Measurements from ENCODE around the gene SPR. TPM values are rescaled to one million over a fixed set of nuclear protein-coding genes. Genes with fewer than 3 reads are reported as not detected.

The SPR gene
- total and polyA plus RNA-seq, 2 of the 4 experiments (the other 2 are of a cell fraction) = 14.3 to 17.4 TPM

DNA sequence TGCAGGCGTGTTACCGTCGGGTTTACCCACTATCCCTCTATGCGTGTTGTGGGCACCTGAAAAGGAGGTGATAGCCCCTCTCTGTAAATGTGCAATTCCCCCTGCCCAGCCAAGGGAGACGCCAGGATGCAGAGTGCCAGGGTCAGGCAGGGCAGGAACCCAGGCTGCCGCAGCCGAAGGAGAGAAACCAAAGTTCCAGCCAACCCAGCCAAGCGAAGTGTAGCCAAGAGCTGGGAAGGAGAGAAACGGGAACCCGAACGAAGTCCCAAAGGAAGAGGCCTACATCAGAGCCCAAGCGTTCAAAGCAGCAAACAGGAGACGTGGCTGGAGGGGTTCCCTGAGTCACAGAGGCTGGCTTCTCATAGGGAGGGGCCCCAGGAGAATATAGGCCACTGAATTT is 24.2 kb upstream of the SPR start:
- in situ Hi-C loops (cut with MboI; ENCODE audit: low sequenced_read_pairs) = no loop called here
- H4K8ac ChIP-seq (ENCODE audit: low read depth in 2 of 2, low read length in 2 of 2) = no peak overlapping the region
- no peak overlapping the region for H3K4me3 ChIP-seq (ENCODE audit: insufficient read depth, low read depth, low read length)
- H3K36me3 ChIP-seq (ENCODE audit: control insufficient read depth, insufficient read depth, low read length) = no peaks in the 10 kb centered on the region
- no peak overlapping the region for H3K23ac ChIP-seq (ENCODE audit: low read depth, low read length)
- ATAC-seq (ENCODE audit: low read depth) (no peak), DNase-seq (no peak)
- no peak overlapping the region for H2BK20ac ChIP-seq (ENCODE audit: low read depth, low read length)
- H3K14ac ChIP-seq (replicated peaks; ENCODE audit: low read depth, low read length) = no peak overlapping the region
- H3K27me3 ChIP-seq (ENCODE audit: control insufficient read depth, insufficient read depth, low read length) = peaks cover 4% of the 10 kb centered on the region
- H3K4me1 ChIP-seq (ENCODE audit: control insufficient read depth, insufficient read depth, low read length) = no peaks in the 10 kb centered on the region
- no peak overlapping the region for H2BK5ac ChIP-seq (ENCODE audit: low read depth, low read length, poor library complexity, severe bottlenecking)
- no peak overlapping the region for H4K91ac ChIP-seq (ENCODE audit: insufficient read depth, low read depth, low read length)
- H2BK15ac ChIP-seq (ENCODE audit: low read depth, low read length) = no peak overlapping the region
- intact Hi-C loops (cut with micrococcal nuclease) = loop anchor here (10.0 kb wide), 1 partner anchor 258 kb away; no protein-coding TSS in a partner anchor
- TF ChIP-seq BHLHE40 (IDR thresholded peaks at IDR 0.05; ENCODE audit: low read depth, low read length) = no peak
- TF ChIP-seq RFX5 (IDR thresholded peaks at IDR 0.05; ENCODE audit: low read depth, low read length) = no peak
- no peak for TF ChIP-seq SMC3 (IDR thresholded peaks at IDR 0.05; ENCODE audit: low read depth, low read length)
- TF ChIP-seq NFE2L2 (IDR thresholded peaks at IDR 0.05; ENCODE audit: low read depth, low read length) = no peak
- no peak for TF ChIP-seq MXI1 (IDR thresholded peaks at IDR 0.05; ENCODE audit: borderline replicate concordance, low read depth, low read length)
- ChIA-PET POLR2A (ENCODE audit: unreplicated experiment) (no interaction called here), CTCF (interaction anchor here (0.6 to 2.3 kb wide), 17 partner anchors 9 to 648 kb away, joined by 3 to 10 read pairs (median 5); partner anchors contain the start of gene SPR)
- no peak overlapping the region for H2BK120ac ChIP-seq (ENCODE audit: low read depth, low read length)
- H3K4ac ChIP-seq (ENCODE audit: low read depth, low read length) = no peak overlapping the region
- H2AFZ ChIP-seq (replicated peaks; ENCODE audit: low read length, poor library complexity) = peak overlapping the region; percentile 91
- no peaks in the 10 kb centered on the region for H3K9me1 ChIP-seq (ENCODE audit: insufficient read depth, low read length)
- 49% methylated on average over 11 of the region's 13 CpGs; no CpG with 5 or more reads in 1 of the 2 experiments for WGBS, 2 experiments (ENCODE audit: extremely low coverage in 2 of 2, insufficient read length in 1 of 2)
- H3K4me2 ChIP-seq (ENCODE audit: low read depth, low read length) = no peak overlapping the region; the same call in 1 of the 2 replicates
- H3K79me1 ChIP-seq (ENCODE audit: low read depth in 1 of 2, low read length in 2 of 2) = no peaks in the 10 kb centered on the region
- H3K56ac ChIP-seq (ENCODE audit: extremely low read depth, insufficient read depth, low read length) = no peak overlapping the region
- dilution Hi-C loops (cut with HindIII; ENCODE audit: low sequenced_read_pairs, unreplicated experiment) = no loop called here
- H2AK5ac ChIP-seq (ENCODE audit: low read depth, low read length) = no peak overlapping the region; the same call in 1 of the 2 replicates
- H4K20me1 ChIP-seq (ENCODE audit: insufficient read depth, low read length) = no peaks in the 10 kb centered on the region; the same call in 1 of the 2 replicates
- no TSS peak for BruUV-seq (replicated peaks)
- no peaks in the 10 kb centered on the region for H3K9me3 ChIP-seq (ENCODE audit: control insufficient read depth, insufficient read depth, low read length)
- no peak overlapping the region for H2AK9ac ChIP-seq (replicated peaks; ENCODE audit: low read depth, low read length, poor library complexity)
- no peak overlapping the region for H3K18ac ChIP-seq (ENCODE audit: low read depth, low read length)
- no peak overlapping the region for H4K5ac ChIP-seq (ENCODE audit: low read depth, low read length)
- H3K27ac ChIP-seq (ENCODE audit: insufficient read depth, low read length) = no peak overlapping the region
- no peak overlapping the region for H3K9ac ChIP-seq (ENCODE audit: low read depth, low read length)
